ENCODE results near the gene HOOK2. TPM values are rescaled to one million over a fixed set of nuclear protein-coding genes. Genes with fewer than 3 reads are reported as not detected.
"Not testable (repeated sequence)": the region's sequence is repeated elsewhere in the genome, so short reads cannot be mapped to it uniquely, and the experiment has no call there.

Gene HOOK2
- total and polyA plus RNA-seq, 2 experiments from 2014 or later: 70.5 to 113 TPM

GRCh38 chr19:12800466-12800770 lies 25.1 kb upstream of the HOOK2 start:
- Histone ChIP-seq H4K20me1 (ENCODE audit: insufficient read depth, poor library complexity, severe bottlenecking) (peaks cover 6% of the 10 kb centered on the region), H3K27me3 (no peaks in the 10 kb centered on the region), H3K9me2 (replicated peaks; ENCODE audit: insufficient read depth) (no peaks in the 10 kb centered on the region), H3K36me3 (replicated peaks; ENCODE audit: insufficient read depth, low read depth) (no peaks in the 10 kb centered on the region), H3K9me3 (ENCODE audit: low read depth) (no peaks in the 10 kb centered on the region), H3K4me2 (peak overlapping the region; percentile 99), H2AFZ (no peak overlapping the region), H3K27ac (peak overlapping the region; percentile 88), H3K4me1 (ENCODE audit: insufficient read depth) (peaks cover 22% of the 10 kb centered on the region), H3K4me3 (peak overlapping the region; percentile 98), H3K79me2 (peaks cover 24% of the 10 kb centered on the region)
- whole genome bisulfite sequencing (ENCODE audit: low lambda C conversion rate, missing lambda C conversion rate): 81% methylated on average over 1 of the region's 1 CpG
- DNase-seq (ENCODE audit: low spot score): no peak
- TF ChIP-seq EZH2phosphoT487 (IDR thresholded peaks at IDR 0.05; ENCODE audit: low read depth, severe bottlenecking, unreplicated experiment) (no peak), CTCF (IDR thresholded peaks at IDR 0.05; ENCODE audit: poor library complexity) (no peak), EZH2 (IDR thresholded peaks at IDR 0.05; ENCODE audit: borderline replicate concordance) (no peak)

GRCh38 chr19:12799742-12800465 lies 24.6 kb upstream of the HOOK2 start:
- no peaks in the 10 kb centered on the region for H3K9me2 ChIP-seq (replicated peaks; ENCODE audit: insufficient read depth)
- H3K4me2 ChIP-seq: peak overlapping the region; percentile 99
- H4K20me1 ChIP-seq (ENCODE audit: insufficient read depth, poor library complexity, severe bottlenecking): peaks cover 6% of the 10 kb centered on the region
- no peak for DNase-seq (ENCODE audit: low spot score)
- H3K36me3 ChIP-seq (replicated peaks; ENCODE audit: insufficient read depth, low read depth): no peaks in the 10 kb centered on the region
- 82% methylated on average over 18 of the region's 18 CpGs for WGBS (ENCODE audit: low lambda C conversion rate, missing lambda C conversion rate)
- peaks cover 22% of the 10 kb centered on the region for H3K4me1 ChIP-seq (ENCODE audit: insufficient read depth)
- TF ChIP-seq EZH2phosphoT487 (IDR thresholded peaks at IDR 0.05; ENCODE audit: low read depth, severe bottlenecking, unreplicated experiment): no peak
- TF ChIP-seq CTCF (IDR thresholded peaks at IDR 0.05; ENCODE audit: poor library complexity): no peak
- no peak for TF ChIP-seq EZH2 (IDR thresholded peaks at IDR 0.05; ENCODE audit: borderline replicate concordance)
- no peaks in the 10 kb centered on the region for H3K27me3 ChIP-seq
- H3K79me2 ChIP-seq: peaks cover 24% of the 10 kb centered on the region
- H2AFZ ChIP-seq: no peak overlapping the region
- no peak overlapping the region for H3K4me3 ChIP-seq
- no peaks in the 10 kb centered on the region for H3K9me3 ChIP-seq (ENCODE audit: low read depth)
- no peak overlapping the region for H3K27ac ChIP-seq

GRCh38 chr19:12797607-12798006 lies 22.3 kb upstream of the HOOK2 start:
- DNase-seq (ENCODE audit: low spot score); H3K36me3 ChIP-seq (replicated peaks; ENCODE audit: insufficient read depth, low read depth); H3K4me3 ChIP-seq; H3K27me3 ChIP-seq; H3K4me2 ChIP-seq; H3K9me3 ChIP-seq (ENCODE audit: low read depth); H3K9me2 ChIP-seq (replicated peaks; ENCODE audit: insufficient read depth); H3K27ac ChIP-seq; H2AFZ ChIP-seq: not testable (repeated sequence)
- 95% methylated on average over 7 of the region's 7 CpGs for WGBS (ENCODE audit: low lambda C conversion rate, missing lambda C conversion rate)
- Histone ChIP-seq H3K4me1 (ENCODE audit: insufficient read depth) (peaks cover 22% of the 10 kb centered on the region), H4K20me1 (ENCODE audit: insufficient read depth, poor library complexity, severe bottlenecking) (peaks cover 11% of the 10 kb centered on the region), H3K79me2 (peaks cover 31% of the 10 kb centered on the region)

GRCh38 chr19:12797141-12797587 lies 21.8 kb upstream of the HOOK2 start:
- H3K79me2 ChIP-seq: peaks cover 35% of the 10 kb centered on the region
- 95% methylated on average over 6 of the region's 6 CpGs for WGBS (ENCODE audit: low lambda C conversion rate, missing lambda C conversion rate)
- DNase-seq (ENCODE audit: low spot score): no peak
- H3K36me3 ChIP-seq (replicated peaks; ENCODE audit: insufficient read depth, low read depth): no peaks in the 10 kb centered on the region
- no peaks in the 10 kb centered on the region for H3K27me3 ChIP-seq
- no peak overlapping the region for H3K4me3 ChIP-seq
- H3K9me2 ChIP-seq (replicated peaks; ENCODE audit: insufficient read depth): no peaks in the 10 kb centered on the region
- H3K4me1 ChIP-seq (ENCODE audit: insufficient read depth): peaks cover 19% of the 10 kb centered on the region
- no peak overlapping the region for H3K4me2 ChIP-seq
- peaks cover 16% of the 10 kb centered on the region for H4K20me1 ChIP-seq (ENCODE audit: insufficient read depth, poor library complexity, severe bottlenecking)
- TF ChIP-seq CTCF (IDR thresholded peaks at IDR 0.05; ENCODE audit: poor library complexity): no peak
- no peak overlapping the region for H3K27ac ChIP-seq
- H2AFZ ChIP-seq: no peak overlapping the region
- H3K9me3 ChIP-seq (ENCODE audit: low read depth): no peaks in the 10 kb centered on the region
